ENCODE measurements around the gene SPRED2.

SPRED2 gene

DNA sequence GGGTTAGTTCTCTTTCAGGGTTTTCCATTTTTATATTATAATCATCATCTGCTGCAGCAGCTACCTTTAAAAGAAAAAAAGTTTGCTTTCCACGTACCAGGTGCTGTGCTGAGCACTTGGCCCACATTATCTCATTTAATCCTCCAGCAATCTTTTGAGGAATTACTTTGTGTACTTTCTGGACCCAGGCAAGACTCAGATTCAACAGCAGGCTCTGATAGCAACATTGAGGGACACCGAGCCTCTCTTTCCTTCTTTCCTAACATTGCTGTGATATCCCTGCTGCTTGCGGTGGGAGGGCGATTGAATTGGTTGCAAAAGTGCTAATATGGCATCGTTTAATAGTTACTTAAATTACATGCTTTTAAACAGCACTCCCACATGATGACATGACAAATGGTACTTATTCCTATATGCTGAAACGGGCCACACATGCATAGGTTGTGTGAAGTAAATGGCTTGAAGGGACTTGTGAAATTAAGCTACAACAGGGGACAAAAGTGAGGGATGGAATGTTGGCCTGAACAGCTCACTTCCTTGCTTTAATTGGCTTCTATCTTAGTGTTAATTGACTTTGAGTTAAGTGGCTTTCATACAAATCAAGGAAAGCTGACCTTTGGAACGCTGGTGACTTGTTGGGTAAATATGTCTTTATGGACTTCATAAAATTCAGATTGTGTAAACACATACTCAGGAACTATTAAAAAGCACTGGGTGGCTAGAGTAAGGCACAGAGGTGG is 21.2 kb downstream of the SPRED2 start:
- no peak for DNase-seq

DNA sequence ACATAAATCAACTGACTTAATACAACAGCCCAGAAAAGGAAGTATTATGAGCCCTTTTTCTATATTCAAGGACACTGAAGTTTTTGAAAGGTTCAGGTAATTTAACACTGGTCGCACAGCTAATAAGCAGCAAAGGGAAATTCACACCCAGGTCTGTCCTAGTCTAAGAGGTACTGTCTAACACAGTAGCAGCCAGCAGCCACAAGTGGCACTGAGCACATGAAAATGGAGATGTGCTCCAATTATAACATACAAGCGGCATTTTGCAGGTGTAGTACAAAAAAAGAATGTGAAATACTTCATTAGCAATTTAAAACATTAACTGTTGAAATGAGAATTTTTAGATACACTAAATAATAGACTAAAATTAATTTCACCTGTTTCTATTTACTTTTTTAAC is 23.4 kb downstream of the SPRED2 start:
- DNase-seq, result no peak

DNA sequence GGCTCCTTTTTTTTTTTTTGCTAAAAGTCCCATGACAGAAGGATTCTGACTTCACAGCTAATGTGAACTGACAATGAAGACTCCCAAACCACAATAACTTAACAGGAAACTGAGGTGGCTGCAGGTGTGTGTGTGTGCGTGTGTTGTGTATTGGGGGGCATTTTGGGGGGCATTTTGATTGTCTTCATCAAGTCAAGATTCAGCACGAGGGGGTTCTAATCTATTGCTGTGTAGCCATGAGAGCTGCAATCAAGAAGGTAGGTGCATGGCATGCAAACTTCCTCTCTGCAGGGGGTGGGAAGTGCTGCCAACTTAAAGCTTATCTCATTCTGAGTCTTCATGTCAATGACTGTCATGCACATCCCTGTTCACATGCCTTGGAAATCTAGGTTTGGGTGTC is 25.2 kb downstream of the SPRED2 start:
- no peak for DNase-seq

DNA sequence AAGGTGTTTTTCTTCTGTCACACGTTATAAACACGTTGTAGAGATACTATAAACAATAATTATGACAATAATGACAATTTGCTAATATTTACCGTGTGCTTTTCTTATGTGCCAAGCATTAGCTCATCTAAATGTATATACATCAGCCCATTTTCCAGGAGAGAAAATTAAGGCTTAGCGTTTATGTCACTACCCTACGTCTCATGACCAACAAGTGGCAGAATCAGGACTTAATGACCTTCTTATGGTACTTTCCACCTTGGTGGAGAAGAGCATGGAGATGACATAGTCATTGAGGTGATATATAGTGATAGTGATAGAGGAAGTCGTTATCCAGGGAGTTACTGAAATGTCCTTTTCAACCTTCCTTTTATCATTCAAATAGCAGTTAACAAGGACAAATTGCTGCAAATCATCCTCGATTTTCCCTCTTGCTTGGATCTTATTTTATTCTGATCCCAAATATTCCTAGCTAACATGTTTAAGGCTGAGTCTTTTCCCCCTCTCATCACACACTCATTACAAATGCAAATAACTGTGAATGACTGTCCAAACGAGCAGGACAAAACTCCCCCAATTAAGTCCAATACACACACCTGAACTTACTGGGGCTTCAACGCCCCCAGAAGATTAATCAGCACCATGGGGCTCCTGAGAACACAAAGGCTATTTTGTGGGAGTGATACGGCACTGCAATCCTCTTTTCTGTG is 27.3 kb downstream of the SPRED2 start:
- DNase-seq, result no peak

DNA sequence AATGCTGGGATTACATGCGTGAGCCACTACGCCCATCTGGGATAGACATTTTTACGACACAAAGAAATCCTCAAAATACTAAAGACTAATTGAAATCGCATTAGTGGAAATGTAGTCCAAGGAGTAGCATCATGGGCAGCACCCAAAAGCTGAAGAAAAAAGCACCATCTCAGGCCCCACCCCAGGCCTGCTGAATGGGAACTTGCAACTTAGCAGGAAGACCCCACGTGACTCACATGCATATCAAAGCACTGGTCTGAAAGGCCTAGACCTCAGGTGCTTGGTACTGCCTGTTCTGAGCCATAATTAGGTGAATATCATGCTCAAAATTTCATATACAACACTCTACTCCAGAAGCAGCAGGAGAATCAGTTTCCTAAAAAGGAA is 28.9 kb downstream of the SPRED2 start:
- DNase-seq, result no peak

DNA sequence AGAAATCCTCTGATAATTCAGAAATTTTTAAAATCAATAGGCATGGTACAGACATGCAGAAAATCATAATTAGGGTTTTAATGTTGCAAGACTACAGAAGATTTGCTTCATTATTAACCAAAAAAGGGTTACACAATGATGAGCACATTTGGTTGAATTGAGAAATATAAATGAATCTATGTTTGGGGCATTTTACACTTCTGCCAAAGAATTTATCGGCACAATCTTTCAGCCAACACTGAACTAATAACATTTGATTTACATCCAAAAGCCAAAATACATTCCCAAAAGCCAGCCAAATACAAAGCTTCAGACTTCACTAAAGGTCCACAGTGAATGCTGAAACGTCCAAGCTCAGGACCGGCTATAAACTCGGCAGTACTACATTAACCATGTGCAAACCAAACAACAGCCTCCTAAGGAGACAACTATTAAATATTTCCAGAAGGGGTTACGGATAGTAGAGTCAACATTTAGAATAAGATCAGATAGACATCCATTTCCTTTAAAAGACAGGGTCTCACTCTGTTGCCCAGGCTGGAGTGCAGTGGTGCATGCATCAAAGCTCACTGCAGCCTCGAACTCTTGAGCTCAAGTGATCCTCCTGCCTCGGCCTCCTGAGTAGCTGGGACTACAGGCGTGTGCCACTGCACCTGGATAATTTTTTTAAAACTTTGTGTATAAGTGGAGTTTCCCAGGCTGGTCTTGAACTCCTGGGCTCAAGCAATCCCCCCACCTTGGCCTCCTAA is 29.4 kb downstream of the SPRED2 start:
- DNase-seq, result no peak

DNA sequence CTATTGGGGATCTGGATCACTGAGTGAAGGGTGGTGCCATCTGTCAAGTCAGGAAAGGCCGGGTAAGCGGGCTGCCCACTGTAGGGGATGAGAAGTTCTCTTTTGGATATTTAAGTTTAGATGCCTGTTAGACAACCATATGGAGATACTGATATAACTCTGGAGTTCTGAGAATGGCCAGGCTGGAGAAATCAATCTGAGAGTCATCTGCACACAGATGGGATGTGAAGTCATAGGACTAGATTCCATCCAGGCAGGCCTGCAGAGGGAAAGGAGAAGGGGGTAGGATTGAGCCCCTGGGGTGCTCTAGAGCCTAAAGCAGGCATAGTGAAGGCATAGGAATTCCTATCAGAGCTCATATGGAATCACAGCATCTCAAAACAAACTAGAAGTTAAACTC is 30.1 kb downstream of the SPRED2 start:
- no peak for DNase-seq

DNA sequence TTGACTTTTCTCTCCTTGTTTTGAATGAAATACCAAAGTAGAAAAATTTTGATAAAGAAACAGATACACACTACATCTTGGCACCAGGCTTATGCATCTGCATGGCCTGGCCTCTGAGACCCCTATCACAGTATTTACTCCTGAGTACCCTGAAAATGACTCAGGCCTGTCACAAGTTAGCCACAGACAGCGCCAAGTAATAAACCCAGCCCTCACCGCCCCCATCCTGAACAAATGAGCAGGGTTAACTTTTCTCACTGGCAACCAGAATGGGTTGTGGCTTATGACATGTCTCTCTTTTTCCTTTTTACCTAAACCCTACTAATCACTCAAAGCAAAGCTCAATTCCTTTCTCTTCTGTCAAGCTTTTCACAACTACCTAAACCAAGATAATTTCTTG is 35.3 kb downstream of the SPRED2 start:
- DNase-seq, result no peak

DNA sequence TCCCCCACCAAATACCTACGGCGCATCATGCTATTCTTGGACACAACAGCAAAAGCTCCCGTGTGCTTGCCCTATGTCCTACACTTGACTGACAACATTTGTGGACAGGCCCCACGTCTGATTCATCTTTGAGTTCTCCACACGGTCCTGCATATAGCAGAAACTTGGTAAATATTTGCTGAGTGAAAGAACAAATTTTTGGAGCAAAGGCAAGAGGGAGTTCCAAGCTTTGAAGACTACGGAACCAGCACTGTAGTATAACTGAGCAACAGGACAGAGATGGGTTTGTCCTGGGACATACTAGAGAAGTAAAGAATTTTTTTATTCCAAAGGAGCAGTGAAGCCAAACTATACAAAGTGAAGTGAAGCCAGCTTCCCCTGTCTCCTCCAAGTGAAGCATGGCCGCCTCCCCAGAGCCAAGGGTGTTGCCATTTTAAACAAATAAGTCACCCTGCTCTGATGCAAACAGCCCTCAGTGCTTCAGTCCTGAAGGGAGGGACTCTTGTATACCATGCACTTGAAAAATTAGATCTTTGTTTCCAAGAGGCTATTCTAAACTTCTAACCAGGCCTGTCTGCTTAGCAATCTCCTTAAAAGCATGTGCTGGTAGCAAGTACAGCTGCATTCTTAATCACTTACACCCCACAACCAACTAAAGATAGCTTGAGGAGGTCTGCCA is 35.9 kb downstream of the SPRED2 start:
- DNase-seq, result no peak

DNA sequence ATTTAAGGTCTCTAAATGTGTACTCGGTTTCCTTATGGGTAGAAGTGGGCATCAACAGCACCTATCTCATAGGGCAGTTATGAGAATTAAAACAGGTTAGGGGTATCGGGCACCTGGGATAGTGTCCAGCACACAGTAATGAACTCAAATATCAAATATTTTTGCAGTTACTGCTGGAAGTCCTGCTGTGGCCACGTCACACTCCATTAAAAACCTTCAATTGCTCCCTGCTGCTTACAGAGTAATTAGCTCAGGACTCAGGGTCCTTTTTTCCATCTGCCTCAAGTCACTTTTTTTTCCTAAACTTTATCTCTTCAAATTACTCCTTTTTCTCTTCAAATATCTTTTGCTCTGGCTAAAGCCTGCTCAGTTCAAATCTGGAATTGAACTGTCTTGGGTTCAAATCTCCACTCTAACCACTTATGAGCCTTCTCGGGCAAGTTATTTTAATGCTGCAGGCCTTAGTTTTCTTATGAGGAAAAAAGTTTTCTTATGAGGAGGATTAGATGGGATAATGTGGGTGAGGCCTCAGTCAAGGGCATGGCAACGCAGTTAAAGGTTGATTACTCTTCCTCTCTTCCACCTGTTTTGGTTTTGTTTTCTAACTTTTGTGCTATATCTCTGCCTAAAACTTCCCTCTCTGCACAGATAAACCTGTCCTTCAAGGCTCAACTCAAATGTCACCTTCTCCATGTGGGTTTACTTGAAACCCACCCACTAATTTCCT is 36.6 kb downstream of the SPRED2 start:
- DNase-seq, result no peak

DNA sequence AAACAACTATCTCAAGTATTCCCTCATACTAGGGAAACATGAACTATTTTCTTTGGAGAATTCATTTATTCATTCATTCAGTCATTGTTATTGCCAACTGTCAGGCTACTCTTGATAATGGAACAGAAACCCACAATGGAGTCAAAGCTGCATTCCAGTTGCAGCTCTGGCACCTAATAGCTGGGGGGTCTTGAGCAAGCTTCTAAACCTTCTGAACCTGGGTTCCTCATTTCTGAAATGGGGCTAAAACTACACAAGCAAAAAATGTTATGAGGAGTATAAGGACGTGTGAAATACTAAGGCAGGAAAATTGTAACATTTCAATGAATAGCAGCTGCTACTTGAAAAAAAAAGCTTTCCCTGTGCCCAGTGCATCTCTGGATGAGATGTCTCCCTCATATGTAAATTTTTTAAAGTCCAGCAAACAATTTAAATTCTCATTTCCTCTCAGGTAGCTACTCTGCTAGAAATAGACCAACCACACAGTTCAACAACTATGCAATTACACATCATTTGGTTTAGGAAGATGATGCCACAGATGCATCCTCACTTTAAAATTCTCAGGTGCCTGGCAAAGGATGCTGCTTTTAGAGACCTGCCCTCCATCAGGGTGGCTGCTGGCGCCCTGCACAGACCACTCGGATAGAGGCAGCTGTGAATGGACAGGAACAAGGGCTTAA is 38.5 kb downstream of the SPRED2 start:
- no peak for DNase-seq

DNA sequence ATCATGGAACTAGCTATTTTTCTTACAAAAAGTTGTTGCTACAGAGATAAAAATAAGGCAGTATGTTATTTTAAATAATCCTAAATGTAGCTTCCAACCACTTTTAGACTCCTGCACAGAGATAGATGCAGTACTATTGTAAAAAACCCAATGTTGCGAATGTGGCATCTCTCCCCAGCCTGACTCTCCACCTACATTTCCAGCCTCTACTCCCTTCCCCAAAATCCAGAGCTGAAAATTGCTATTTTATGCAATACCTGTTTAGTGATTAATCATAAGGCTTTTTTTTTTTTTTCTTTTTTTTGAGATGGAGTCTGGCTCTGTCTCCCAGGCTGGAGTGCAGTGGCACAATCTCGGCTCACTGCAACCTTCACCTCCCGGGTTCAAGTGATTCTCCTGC is 39.4 kb downstream of the SPRED2 start:
- DNase-seq, result no peak

DNA sequence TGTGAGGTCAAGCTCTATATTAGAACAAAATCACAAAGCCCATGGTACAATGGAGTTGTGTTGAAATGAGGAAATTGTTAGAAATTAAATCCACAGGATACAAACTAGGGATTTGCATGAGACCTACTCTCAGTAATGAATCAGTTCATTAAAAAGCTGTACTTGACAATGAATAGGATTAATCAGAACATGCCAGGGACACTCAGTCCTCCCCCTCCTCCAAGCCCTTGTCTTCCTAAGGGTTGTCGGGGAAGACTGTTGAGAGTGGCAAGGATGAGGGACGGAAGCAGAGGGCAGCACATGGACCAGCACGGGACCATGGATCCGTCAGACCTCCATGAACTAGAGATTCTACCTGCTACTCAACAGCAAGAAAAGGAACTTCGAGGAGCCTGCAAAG is 39.8 kb downstream of the SPRED2 start:
- DNase-seq, result no peak

DNA sequence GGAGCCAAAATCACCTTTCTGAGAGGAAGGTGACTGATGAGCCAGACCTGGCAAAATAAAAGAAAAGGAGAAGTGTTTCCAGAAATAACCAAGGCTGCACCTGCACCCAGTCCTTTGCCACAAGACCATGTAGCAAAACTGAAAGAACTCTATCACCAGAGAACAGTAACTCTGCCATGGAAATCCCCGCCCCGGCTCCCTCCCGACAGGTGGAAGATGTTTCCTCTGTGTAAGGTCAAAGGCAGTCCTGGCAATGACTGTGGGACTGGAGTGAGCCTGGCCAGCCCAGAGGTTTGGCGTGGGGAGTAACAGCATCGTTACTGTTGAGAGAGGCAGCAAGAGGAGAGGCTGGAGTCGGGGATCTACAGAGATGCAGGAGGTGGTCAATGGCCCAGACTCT is 42.3 kb downstream of the SPRED2 start:
- DNase-seq, result no peak

DNA sequence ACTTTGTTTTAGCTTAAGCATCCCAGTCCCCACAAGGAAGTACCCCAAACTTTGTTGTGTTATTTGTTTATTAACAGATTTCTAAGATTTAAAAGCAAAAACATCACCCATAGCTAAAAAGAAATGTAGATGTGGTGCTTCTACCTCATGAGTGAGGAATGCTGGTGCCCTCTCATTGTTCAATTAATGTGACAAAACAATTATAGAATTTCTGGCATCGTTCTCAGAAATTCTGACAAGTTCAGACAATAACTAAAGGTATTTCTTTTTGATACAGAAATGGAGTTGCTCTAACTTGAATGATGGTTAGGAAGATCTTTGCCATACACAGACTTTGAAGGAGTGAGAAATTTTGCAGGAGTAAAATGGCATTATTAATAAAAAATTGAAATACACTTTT is 42.9 kb downstream of the SPRED2 start:
- no peak for DNase-seq

DNA sequence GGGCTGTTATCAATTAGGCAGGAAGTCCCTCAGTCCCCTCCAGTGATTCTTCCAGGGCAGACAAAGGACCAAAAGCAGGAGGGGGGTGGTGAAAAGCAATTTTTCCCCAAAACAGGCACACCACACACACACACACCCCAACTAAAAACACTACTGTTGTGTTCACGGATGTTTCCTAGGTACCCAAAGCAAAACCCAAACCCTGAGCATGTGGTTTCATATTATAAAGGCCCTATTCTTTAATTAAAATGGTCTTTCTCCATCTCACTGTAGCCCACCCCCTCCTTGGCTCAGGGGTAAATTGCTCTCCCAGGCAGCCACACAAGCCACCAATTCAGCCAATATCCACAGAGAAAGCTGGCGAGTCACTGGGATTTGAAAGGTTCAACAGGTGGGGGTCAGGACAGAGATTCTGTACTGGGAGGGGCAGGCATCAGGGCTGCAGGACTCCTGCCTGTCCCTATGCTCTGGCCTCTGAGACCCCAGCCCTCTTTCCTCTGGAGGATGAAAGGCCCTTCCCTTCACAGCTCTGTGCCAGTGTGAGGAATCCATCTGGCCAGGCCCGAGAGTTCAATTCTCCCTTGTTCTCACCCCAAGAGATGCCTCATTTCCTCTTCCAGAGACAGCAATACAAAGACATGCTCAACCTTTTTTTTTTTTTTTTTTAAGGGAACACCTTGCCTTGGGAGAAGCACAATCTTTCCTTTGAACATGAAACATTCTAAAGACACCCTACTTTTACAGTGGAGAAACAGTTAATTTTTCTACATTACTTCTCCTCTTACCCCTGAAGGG is 43.6 kb downstream of the SPRED2 start:
- DNase-seq, result no peak

DNA sequence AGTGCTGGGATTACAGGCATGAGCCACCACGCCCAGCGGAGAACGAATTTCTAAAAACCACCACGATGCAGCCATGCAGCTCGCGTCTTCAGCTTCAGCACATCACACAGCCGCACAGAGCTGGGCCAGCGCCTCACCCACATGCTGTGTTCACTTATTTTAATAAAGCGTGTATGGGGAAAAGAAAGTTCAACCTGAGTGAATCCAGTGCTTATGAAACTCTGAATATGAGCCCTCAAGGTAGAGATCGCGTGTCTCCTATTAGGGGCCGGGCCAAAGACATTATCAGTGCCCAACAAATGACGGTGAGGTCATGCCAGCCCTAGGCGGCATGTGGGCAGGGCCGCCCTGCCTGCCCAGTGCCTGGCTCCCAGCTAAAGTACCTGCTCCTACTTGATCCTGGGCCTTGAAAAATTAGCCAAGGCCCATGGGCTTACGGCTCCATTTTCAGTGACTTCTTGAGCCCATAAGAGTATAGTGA is 44.3 kb downstream of the SPRED2 start:
- DNase-seq, result no peak

DNA sequence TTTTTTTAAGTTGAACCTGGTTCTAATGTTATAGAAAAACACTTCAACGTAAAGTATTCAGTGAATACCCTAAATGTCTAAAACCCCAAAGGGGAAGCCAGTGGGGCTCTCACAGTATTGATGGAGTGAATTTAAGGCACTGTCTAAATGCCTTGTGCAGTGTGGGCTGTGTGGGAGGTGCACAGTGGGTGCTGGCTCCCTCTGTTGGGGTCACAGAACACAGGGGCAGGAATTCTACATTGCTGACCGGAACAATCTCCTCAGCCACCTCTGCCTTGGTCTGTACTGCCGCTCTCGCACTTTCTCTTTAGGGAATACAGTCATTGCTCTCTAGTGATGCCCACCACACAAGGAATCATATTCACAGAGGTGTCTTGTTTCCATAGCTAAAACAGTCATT is 45.4 kb downstream of the SPRED2 start:
- DNase-seq, result no peak

DNA sequence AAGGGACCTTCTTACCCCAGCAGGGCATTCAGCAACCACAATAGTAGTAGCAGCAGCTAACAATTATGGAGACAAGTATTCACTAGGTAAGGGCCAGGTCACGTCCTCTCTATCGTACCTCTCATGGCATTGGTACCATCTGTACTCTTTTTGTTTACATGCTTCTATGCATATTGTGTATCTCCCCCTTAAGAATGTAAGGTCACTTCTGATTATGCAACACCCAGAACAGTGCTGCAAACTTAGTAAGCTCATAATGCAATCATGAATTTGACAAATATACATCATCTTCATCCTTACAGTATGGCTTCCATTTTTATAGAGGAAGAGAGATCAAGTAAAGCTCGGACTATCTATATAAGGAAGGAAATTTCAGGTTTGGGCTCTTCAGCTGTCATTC is 46.1 kb downstream of the SPRED2 start:
- no peak for DNase-seq

DNA sequence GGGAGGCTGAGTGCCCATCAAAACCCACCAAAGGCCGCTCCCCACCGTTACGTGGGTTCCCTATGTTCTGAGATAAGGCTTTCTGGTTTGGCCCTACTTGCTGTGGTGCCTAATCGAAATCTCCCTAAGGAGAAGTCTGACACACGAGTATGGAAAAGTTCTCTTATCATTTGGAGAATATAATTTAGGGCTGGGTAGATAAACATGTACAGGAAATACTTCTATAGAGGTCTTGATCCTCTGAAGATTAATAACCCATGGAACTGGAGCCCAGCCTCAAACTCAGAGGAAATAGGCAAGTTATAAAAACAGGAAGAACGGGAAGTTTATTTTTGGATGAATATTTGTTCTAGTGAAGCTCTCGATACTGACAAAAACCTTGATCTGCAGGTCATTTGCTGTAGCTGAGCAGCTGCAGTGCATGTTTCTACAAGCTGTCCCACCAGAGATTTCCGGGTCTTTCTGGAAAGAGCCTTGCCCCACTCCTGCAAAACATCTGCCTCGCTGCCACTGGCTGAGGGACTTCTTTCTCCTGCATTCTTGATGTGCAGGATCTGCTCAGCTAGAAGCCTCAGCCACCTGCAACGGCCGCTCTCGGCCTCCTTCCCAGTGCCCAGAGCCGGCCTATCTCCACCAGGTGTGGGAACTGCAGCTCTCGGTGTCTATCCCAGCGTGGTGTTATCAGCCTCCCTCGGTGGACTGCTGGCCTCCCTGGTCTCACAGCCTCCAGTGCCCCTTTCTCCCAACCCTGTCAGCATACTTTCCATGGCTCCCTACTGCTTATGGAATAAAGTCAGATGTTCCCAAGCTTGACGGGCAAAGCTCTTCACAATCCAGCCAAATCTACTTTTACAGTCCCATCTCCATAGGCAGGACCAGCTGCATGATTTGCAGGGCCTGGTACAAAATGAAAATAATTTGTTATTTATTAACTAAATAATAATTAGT is 48.6 kb downstream of the SPRED2 start:
- no peak for DNase-seq

Data from cortex of kidney (tissue), 1 donor.